Measurements from ENCODE around the gene DNAJB9. TPM values are rescaled to one million over a fixed set of nuclear protein-coding genes. Genes with fewer than 3 reads are reported as not detected.

The DNAJB9 gene
- total and polyA plus RNA-seq, 2 experiments from 2014 or later = 7.3 to 16.0 TPM

DNA sequence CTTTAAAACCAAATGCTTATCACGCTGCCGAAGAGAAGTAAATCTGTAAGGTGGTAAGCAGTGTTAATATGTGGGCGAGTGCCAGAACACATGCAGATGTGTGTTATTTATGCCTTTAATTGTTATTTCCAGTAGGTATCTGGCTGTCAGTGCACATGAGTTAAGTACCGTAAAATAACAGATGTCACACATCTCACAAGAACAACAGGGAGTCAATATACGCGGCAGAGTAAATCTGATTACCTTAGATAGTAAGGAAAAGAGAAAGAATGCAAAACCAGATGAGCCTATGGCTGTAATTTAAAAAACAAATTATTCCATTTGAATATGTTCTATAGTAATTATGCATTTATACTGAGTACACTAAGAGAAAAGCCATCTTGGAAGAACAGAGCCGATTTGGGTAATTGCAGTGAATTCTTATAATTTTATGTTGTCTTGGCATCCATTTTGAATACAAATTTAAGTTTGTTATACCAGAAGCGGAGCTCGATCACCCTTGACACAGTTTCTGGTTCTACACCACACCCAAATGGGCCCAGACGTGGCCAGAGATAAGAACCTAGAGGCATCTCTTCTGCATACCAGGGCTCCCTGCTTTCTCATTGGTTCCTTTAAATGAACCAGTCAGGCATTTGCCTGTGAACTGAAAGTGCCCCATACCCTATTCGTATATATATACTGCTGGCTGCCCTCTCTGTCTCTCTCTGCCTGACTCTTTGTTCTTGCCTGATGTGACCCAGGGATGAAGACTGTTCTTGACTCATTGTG lies 34.8 kb downstream of the DNAJB9 start:
- H3K4me3 ChIP-seq = no peak overlapping the region
- Mint-ChIP-seq H3K36me3 (ENCODE audit: low read depth) (no peaks in the 10 kb centered on the region), H3K9me3 (no peaks in the 10 kb centered on the region), H3K27ac (no peak overlapping the region), H3K4me3 (no peak overlapping the region), H3K27me3 (ENCODE audit: insufficient read depth, low read depth, poor library complexity) (no peaks in the 10 kb centered on the region), H3K4me1 (peaks cover 12% of the 10 kb centered on the region)
- H3K4me2 ChIP-seq = no peak overlapping the region
- peaks cover 9% of the 10 kb centered on the region for H3K4me1 ChIP-seq (ENCODE audit: insufficient read depth)
- H3K27me3 ChIP-seq (ENCODE audit: insufficient read depth) = no peaks in the 10 kb centered on the region
- ATAC-seq = no peak
- peak overlapping the region; percentile 52; the same call in 1 of the 2 replicates for H2AFZ ChIP-seq
- no peaks in the 10 kb centered on the region for H3K36me3 ChIP-seq (ENCODE audit: insufficient read depth)
- DNase-seq (ENCODE audit: low spot score) = no peak
- no peaks in the 10 kb centered on the region for H3K9me2 ChIP-seq (ENCODE audit: insufficient read depth)
- no peaks in the 10 kb centered on the region for H3F3A ChIP-seq (replicated peaks; ENCODE audit: low read depth)
- no peak overlapping the region for H3K27ac ChIP-seq (ENCODE audit: low read depth)
- TF ChIP-seq EZH2phosphoT487 (IDR thresholded peaks at IDR 0.05; ENCODE audit: unreplicated experiment) = no peak
- TF ChIP-seq, protein P1, sequence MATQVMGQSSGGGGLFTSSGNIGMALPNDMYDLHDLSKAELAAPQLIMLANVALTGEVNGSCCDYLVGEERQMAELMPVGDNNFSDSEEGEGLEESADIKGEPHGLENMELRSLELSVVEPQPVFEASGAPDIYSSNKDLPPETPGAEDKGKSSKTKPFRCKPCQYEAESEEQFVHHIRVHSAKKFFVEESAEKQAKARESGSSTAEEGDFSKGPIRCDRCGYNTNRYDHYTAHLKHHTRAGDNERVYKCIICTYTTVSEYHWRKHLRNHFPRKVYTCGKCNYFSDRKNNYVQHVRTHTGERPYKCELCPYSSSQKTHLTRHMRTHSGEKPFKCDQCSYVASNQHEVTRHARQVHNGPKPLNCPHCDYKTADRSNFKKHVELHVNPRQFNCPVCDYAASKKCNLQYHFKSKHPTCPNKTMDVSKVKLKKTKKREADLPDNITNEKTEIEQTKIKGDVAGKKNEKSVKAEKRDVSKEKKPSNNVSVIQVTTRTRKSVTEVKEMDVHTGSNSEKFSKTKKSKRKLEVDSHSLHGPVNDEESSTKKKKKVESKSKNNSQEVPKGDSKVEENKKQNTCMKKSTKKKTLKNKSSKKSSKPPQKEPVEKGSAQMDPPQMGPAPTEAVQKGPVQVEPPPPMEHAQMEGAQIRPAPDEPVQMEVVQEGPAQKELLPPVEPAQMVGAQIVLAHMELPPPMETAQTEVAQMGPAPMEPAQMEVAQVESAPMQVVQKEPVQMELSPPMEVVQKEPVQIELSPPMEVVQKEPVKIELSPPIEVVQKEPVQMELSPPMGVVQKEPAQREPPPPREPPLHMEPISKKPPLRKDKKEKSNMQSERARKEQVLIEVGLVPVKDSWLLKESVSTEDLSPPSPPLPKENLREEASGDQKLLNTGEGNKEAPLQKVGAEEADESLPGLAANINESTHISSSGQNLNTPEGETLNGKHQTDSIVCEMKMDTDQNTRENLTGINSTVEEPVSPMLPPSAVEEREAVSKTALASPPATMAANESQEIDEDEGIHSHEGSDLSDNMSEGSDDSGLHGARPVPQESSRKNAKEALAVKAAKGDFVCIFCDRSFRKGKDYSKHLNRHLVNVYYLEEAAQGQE (IDR thresholded peaks at IDR 0.05; ENCODE audit: unreplicated experiment) = no peak
- no peak for TF ChIP-seq CREB1 (CRISPR knock-in tag; IDR thresholded peaks at IDR 0.05; ENCODE audit: low read depth)
- no peak for TF ChIP-seq POLR2AphosphoS5 (IDR thresholded peaks at IDR 0.05; ENCODE audit: low read depth)
- TF ChIP-seq ZNF462 (CRISPR knock-in tag; IDR thresholded peaks at IDR 0.05) = no peak
- no peak for TF ChIP-seq CTCF (conservative IDR thresholded peaks at IDR 0.05; ENCODE audit: low read depth in 2 of 2)
- TF ChIP-seq ZNF331 (CRISPR knock-in tag; IDR thresholded peaks at IDR 0.05; ENCODE audit: low read depth) = no peak
- no peak for TF ChIP-seq ZNF114 (CRISPR knock-in tag; IDR thresholded peaks at IDR 0.05)
- TF ChIP-seq, protein P2, sequence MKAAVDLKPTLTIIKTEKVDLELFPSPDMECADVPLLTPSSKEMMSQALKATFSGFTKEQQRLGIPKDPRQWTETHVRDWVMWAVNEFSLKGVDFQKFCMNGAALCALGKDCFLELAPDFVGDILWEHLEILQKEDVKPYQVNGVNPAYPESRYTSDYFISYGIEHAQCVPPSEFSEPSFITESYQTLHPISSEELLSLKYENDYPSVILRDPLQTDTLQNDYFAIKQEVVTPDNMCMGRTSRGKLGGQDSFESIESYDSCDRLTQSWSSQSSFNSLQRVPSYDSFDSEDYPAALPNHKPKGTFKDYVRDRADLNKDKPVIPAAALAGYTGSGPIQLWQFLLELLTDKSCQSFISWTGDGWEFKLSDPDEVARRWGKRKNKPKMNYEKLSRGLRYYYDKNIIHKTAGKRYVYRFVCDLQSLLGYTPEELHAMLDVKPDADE (IDR thresholded peaks at IDR 0.05) = no peak
- no peak for TF ChIP-seq EZH2 (IDR thresholded peaks at IDR 0.05; ENCODE audit: low read depth, unreplicated experiment)
- TF ChIP-seq NANOG (IDR thresholded peaks at IDR 0.05; ENCODE audit: borderline replicate concordance) = no peak
- TF ChIP-seq JUNB (IDR thresholded peaks at IDR 0.05; ENCODE audit: unreplicated experiment) = no peak
- no peak for TF ChIP-seq STAT1 (IDR thresholded peaks at IDR 0.05; ENCODE audit: unreplicated experiment)
- H4K20me1 ChIP-seq (replicated peaks; ENCODE audit: insufficient read depth) = no peaks in the 10 kb centered on the region
- no peaks in the 10 kb centered on the region for H3K79me2 ChIP-seq (replicated peaks; ENCODE audit: insufficient read depth)
